Stimulated activated CD4-positive, alpha-beta T cell treated with anti-CD3 and anti-CD28 coated beads, Interleukin-15, amount 100 ng/mL, for 48 hours (primary cell): Measurements from ENCODE around the gene HELB.

ENCODE experiments used
- DNase-seq, 2 donors: peaks; one replicate each; pipeline ENCODE4 v3.0.0-alpha.2; 2020; ENCODE audit warnings: low read depth in 2 of 2

Gene HELB

GRCh38 chr12:66361703-66362102 lies 59.4 kb downstream of the HELB start:
- no peak for DNase-seq

- no peak for DNase-seq
These were observed 63.6 kb downstream of the HELB start for GRCh38 chr12:66365718-66366490.

GRCh38 chr12:66367015-66367667 lies 64.8 kb downstream of the HELB start:
- no peak for DNase-seq

- no peak for DNase-seq
These were observed 69.7 kb downstream of the HELB start for GRCh38 chr12:66371982-66372381.

GRCh38 chr12:66375560-66375959 lies 73.3 kb downstream of the HELB start:
- DNase-seq, result no peak

- no peak for DNase-seq
These were observed 77.3 kb downstream of the HELB start for GRCh38 chr12:66379616-66380015.

- DNase-seq, result no peak
These were observed 78.7 kb downstream of the HELB start for GRCh38 chr12:66380769-66381535.

GRCh38 chr12:66387117-66387516 lies 84.8 kb downstream of the HELB start:
- DNase-seq, result no peak
